Uterus (tissue), 2 donors: ENCODE results near the gene CFAP61.

Experiments
- POLR2A ChIP-seq, 2 donors: fragments of 450-650 bp; IDR thresholded peaks; one replicate each; pipeline ENCODE4 v1.6.1; 2016; ENCODE audit warnings: antibody characterized with exemption in 2 of 2, mild to moderate bottlenecking in 1 of 2, moderate library complexity in 1 of 2
- TF ChIP-seq, protein P1 (sequence below), 4 experiments: fragments of 200-600 bp in 2 of 4; fragments of 450-650 bp in 2 of 4; sonication (generic) in 2 of 4; IDR thresholded peaks; one replicate each; pipeline ENCODE4 v1.5.1; 2016 to 2019; ENCODE audit warnings: antibody characterized with exemption in 4 of 4, mild to moderate bottlenecking in 2 of 4, moderate library complexity in 1 of 4

DNA sequence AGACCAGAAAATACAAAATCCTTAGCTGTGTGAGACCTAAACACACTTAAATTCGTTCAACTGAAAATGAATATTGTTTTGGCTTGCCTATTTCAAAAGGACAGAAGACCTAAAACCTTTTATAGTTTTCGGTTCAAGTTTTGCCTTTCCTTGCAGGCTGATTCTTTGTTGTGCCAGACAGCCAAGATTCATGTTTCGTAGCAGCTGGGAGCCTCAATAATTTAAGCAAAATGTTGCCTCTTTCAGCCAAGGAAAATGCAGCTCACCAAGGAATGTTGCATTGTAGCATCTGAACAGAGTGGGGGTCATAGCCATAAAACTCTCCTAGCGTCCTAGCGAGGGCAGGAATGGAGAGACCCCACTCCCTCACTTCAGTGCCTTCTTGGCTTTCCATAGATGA, 223.3 kb downstream of the CFAP61 start:
- TF ChIP-seq, protein P1, sequence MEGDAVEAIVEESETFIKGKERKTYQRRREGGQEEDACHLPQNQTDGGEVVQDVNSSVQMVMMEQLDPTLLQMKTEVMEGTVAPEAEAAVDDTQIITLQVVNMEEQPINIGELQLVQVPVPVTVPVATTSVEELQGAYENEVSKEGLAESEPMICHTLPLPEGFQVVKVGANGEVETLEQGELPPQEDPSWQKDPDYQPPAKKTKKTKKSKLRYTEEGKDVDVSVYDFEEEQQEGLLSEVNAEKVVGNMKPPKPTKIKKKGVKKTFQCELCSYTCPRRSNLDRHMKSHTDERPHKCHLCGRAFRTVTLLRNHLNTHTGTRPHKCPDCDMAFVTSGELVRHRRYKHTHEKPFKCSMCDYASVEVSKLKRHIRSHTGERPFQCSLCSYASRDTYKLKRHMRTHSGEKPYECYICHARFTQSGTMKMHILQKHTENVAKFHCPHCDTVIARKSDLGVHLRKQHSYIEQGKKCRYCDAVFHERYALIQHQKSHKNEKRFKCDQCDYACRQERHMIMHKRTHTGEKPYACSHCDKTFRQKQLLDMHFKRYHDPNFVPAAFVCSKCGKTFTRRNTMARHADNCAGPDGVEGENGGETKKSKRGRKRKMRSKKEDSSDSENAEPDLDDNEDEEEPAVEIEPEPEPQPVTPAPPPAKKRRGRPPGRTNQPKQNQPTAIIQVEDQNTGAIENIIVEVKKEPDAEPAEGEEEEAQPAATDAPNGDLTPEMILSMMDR (IDR thresholded peaks at IDR 0.05), result no peak
- TF ChIP-seq POLR2A (IDR thresholded peaks at IDR 0.05), result no peak
